Epithelial cell of prostate (primary cell): ENCODE data around the gene OR56B4.
"Not testable (repeated sequence)": the region's sequence is repeated elsewhere in the genome, so short reads cannot be mapped to it uniquely, and the experiment has no call there.

Experiments
- DNase-seq: peaks from one replicate; pipeline ENCODE4 v3.0.0-alpha.2; 2011; ENCODE audit warnings: low read depth, low spot score
- H3K27ac ChIP-seq: fragments of 450-650 bp; 2 replicates; pipeline ENCODE4 v1.5.1; 2017; ENCODE audit warnings: mild to moderate bottlenecking

Gene OR56B4

GRCh38 chr11:6107384-6107783 is at the start of gene OR56B4:
OR56B4 (plus strand) TSS chr11:6107684; CDS start chr11:6107779, 95 bp downstream.
- H3K27ac ChIP-seq, DNase-seq: not testable (repeated sequence)

- H3K27ac ChIP-seq: no peak overlapping the region
- DNase-seq: no peak
Measured at GRCh38 chr11:6061475-6061874, 46.0 kb upstream of the OR56B4 start.

- H3K27ac ChIP-seq: no peak overlapping the region
- DNase-seq: no peak
Measured at GRCh38 chr11:6062691-6063358, 44.7 kb upstream of the OR56B4 start.

- H3K27ac ChIP-seq: no peak overlapping the region
- no peak for DNase-seq
Measured at GRCh38 chr11:6067502-6067901, 40.0 kb upstream of the OR56B4 start.

- not testable (repeated sequence) for H3K27ac ChIP-seq, DNase-seq
Measured at GRCh38 chr11:6076443-6076842, 31.0 kb upstream of the OR56B4 start.

GRCh38 chr11:6077723-6078122 is 29.8 kb upstream of the OR56B4 start:
- DNase-seq: no peak
- no peak overlapping the region for H3K27ac ChIP-seq

- H3K27ac ChIP-seq: no peak overlapping the region
- no peak for DNase-seq
Measured at GRCh38 chr11:6079463-6079862, 28.0 kb upstream of the OR56B4 start.

GRCh38 chr11:6083129-6083528 is 24.4 kb upstream of the OR56B4 start:
- no peak for DNase-seq
- no peak overlapping the region for H3K27ac ChIP-seq

GRCh38 chr11:6084587-6084986 is 22.9 kb upstream of the OR56B4 start:
- no peak for DNase-seq
- no peak overlapping the region for H3K27ac ChIP-seq

- no peak for DNase-seq
- H3K27ac ChIP-seq: no peak overlapping the region
Measured at GRCh38 chr11:6094186-6094585, 13.3 kb upstream of the OR56B4 start.

GRCh38 chr11:6095798-6096197 is 11.7 kb upstream of the OR56B4 start:
- DNase-seq: no peak
- H3K27ac ChIP-seq: no peak overlapping the region

- no peak overlapping the region for H3K27ac ChIP-seq
- DNase-seq: no peak
Measured at GRCh38 chr11:6096417-6096816, 11.1 kb upstream of the OR56B4 start.

- no peak for DNase-seq
- H3K27ac ChIP-seq: no peak overlapping the region
Measured at GRCh38 chr11:6099577-6099976, 7.9 kb upstream of the OR56B4 start.

GRCh38 chr11:6110011-6110410 is 2.5 kb downstream of the OR56B4 start:
- no peak for DNase-seq
- no peak overlapping the region for H3K27ac ChIP-seq

- no peak for DNase-seq
- no peak overlapping the region for H3K27ac ChIP-seq
Measured at GRCh38 chr11:6111673-6112072, 4.2 kb downstream of the OR56B4 start.

- DNase-seq: no peak
- no peak overlapping the region for H3K27ac ChIP-seq
Measured at GRCh38 chr11:6116638-6117037, 9.2 kb downstream of the OR56B4 start.

GRCh38 chr11:6124245-6124644 is 16.8 kb downstream of the OR56B4 start:
- H3K27ac ChIP-seq: no peak overlapping the region
- no peak for DNase-seq

GRCh38 chr11:6127881-6128280 is 20.4 kb downstream of the OR56B4 start:
- no peak overlapping the region for H3K27ac ChIP-seq
- DNase-seq: no peak

- no peak overlapping the region for H3K27ac ChIP-seq
Measured at GRCh38 chr11:6129011-6129410, 21.5 kb downstream of the OR56B4 start.

GRCh38 chr11:6129635-6130034 is 22.2 kb downstream of the OR56B4 start:
- no peak for DNase-seq
- no peak overlapping the region for H3K27ac ChIP-seq

More at GRCh38 chr11:6129011-6129410, 21.5 kb downstream of the OR56B4 start:
- no peak for DNase-seq

GRCh38 chr11:6132431-6132830 is 24.9 kb downstream of the OR56B4 start:
- no peak for DNase-seq

GRCh38 chr11:6135936-6136335 is 28.5 kb downstream of the OR56B4 start:
- DNase-seq, H3K27ac ChIP-seq: not testable (repeated sequence)

More at GRCh38 chr11:6132431-6132830, 24.9 kb downstream of the OR56B4 start:
- H3K27ac ChIP-seq: no peak overlapping the region
